T-helper 17 cell (primary cell): ENCODE results near the gene SUCNR1. TPM values are rescaled to one million over a fixed set of nuclear protein-coding genes. Genes with fewer than 3 reads are reported as not detected.
"Not testable (repeated sequence)": the region's sequence is repeated elsewhere in the genome, so short reads cannot be mapped to it uniquely, and the experiment has no call there.

ENCODE experiments used
- ATAC-seq: fragments of 150-1000 bp; cut with Tn5 transposase; 2 replicates; pipeline ENCODE4 v1.10.0; 2021; ENCODE audit warnings: mild to moderate bottlenecking, moderate library complexity
- DNase-seq, 3 donors: peaks; one replicate each; pipeline versions ENCODE4 v3.0.0 to v3.0.0-alpha.2; 2020 to 2021
- H3K9me3 ChIP-seq: one replicate; pipeline ENCODE4 v1.7.0; 2013; ENCODE audit warnings: low read length, mild to moderate bottlenecking; ENCODE audit not compliant: control insufficient read depth, poor library complexity, severe bottlenecking
- H3K27ac Mint-ChIP-seq: one replicate; pipeline ENCODE4 v1.8.0; 2022; ENCODE audit warnings: mild to moderate bottlenecking, moderate library complexity, mixed read lengths
- H3K27me3 Mint-ChIP-seq: one replicate; pipeline ENCODE4 v1.8.0; 2022; ENCODE audit warnings: mixed read lengths
- H3K36me3 Mint-ChIP-seq: one replicate; pipeline ENCODE4 v1.8.0; 2022; ENCODE audit warnings: low read depth, mixed read lengths
- H3K4me1 Mint-ChIP-seq: one replicate; pipeline ENCODE4 v1.8.0; 2022; ENCODE audit warnings: mild to moderate bottlenecking, mixed read lengths
- H3K4me3 Mint-ChIP-seq: one replicate; pipeline ENCODE4 v1.8.0; 2022; ENCODE audit warnings: mild to moderate bottlenecking, moderate library complexity, mixed read lengths
- total RNA-seq, 4 donors: library from RNA in 2 of 4; stranded (reverse) in 2 of 4; gene quantifications; one replicate each; pipeline ENCODE4 v1.2.3 and lab custom pipeline; 2022 to 2026

The SUCNR1 gene
- total RNA-seq, 2 donors from 2014 or later, result 1.6 TPM; not detected in 1

- H3K4me3 Mint-ChIP-seq, result no peak overlapping the region
- H3K27me3 Mint-ChIP-seq, result peaks cover 6% of the 10 kb centered on the region
- no peak overlapping the region for H3K27ac Mint-ChIP-seq
- H3K36me3 Mint-ChIP-seq, result peaks cover 3% of the 10 kb centered on the region
- peaks cover 4% of the 10 kb centered on the region for H3K4me1 Mint-ChIP-seq
- H3K9me3 ChIP-seq, result no peaks in the 10 kb centered on the region
- ATAC-seq (peak; percentile 60), DNase-seq (no peak)
Measured at GRCh38 chr3:151918253-151919029, 45.0 kb downstream of the SUCNR1 start.

- peaks cover 4% of the 10 kb centered on the region for H3K4me1 Mint-ChIP-seq
- H3K27ac Mint-ChIP-seq, result no peak overlapping the region
- peaks cover under 1% of the 10 kb centered on the region for H3K27me3 Mint-ChIP-seq
- peaks cover 3% of the 10 kb centered on the region for H3K36me3 Mint-ChIP-seq
- H3K4me3 Mint-ChIP-seq, result no peak overlapping the region
- DNase-seq, result no peak
- no peaks in the 10 kb centered on the region for H3K9me3 ChIP-seq
- no peak for ATAC-seq
Measured at GRCh38 chr3:151919030-151919328, 45.5 kb downstream of the SUCNR1 start.

GRCh38 chr3:151919446-151919845 lies 46.0 kb downstream of the SUCNR1 start:
- Mint-ChIP-seq H3K27me3 (peaks cover 3% of the 10 kb centered on the region), H3K4me1 (peaks cover 4% of the 10 kb centered on the region), H3K36me3 (peaks cover 3% of the 10 kb centered on the region), H3K27ac (no peak overlapping the region), H3K4me3 (no peak overlapping the region)
- H3K9me3 ChIP-seq, result no peaks in the 10 kb centered on the region
- no peak for DNase-seq
- ATAC-seq, result no peak

GRCh38 chr3:151923901-151924300 lies 50.5 kb downstream of the SUCNR1 start:
- peaks cover 12% of the 10 kb centered on the region for H3K27me3 Mint-ChIP-seq
- peaks cover 3% of the 10 kb centered on the region for H3K36me3 Mint-ChIP-seq
- H3K4me3 Mint-ChIP-seq, result no peak overlapping the region
- ATAC-seq (no peak), DNase-seq (no peak)
- no peaks in the 10 kb centered on the region for H3K9me3 ChIP-seq
- H3K27ac Mint-ChIP-seq, result no peak overlapping the region
- peaks cover 4% of the 10 kb centered on the region for H3K4me1 Mint-ChIP-seq

- Mint-ChIP-seq H3K4me3 (no peak overlapping the region), H3K4me1 (peaks cover 2% of the 10 kb centered on the region), H3K27me3 (peaks cover 19% of the 10 kb centered on the region), H3K27ac (no peak overlapping the region), H3K36me3 (peaks cover 3% of the 10 kb centered on the region)
- ATAC-seq (no peak), DNase-seq (no peak)
- no peaks in the 10 kb centered on the region for H3K9me3 ChIP-seq
Measured at GRCh38 chr3:151924753-151925152, 51.3 kb downstream of the SUCNR1 start.

GRCh38 chr3:151925419-151925818 lies 52.0 kb downstream of the SUCNR1 start:
- H3K4me3 Mint-ChIP-seq, result no peak overlapping the region
- peaks cover 2% of the 10 kb centered on the region for H3K4me1 Mint-ChIP-seq
- H3K27ac Mint-ChIP-seq, result no peak overlapping the region
- peaks cover 3% of the 10 kb centered on the region for H3K36me3 Mint-ChIP-seq
- DNase-seq, result no peak
- no peak for ATAC-seq
- H3K27me3 Mint-ChIP-seq, result peaks cover 19% of the 10 kb centered on the region
- no peaks in the 10 kb centered on the region for H3K9me3 ChIP-seq

- no peak overlapping the region for H3K27ac Mint-ChIP-seq
- H3K4me1 Mint-ChIP-seq, result peaks cover 1% of the 10 kb centered on the region
- peaks cover 19% of the 10 kb centered on the region for H3K27me3 Mint-ChIP-seq
- DNase-seq (no peak), ATAC-seq (no peak)
- no peaks in the 10 kb centered on the region for H3K9me3 ChIP-seq
- peaks cover 3% of the 10 kb centered on the region for H3K36me3 Mint-ChIP-seq
- H3K4me3 Mint-ChIP-seq, result no peak overlapping the region
Measured at GRCh38 chr3:151925876-151926275, 52.4 kb downstream of the SUCNR1 start.

- Mint-ChIP-seq H3K27me3 (peaks cover 19% of the 10 kb centered on the region), H3K36me3 (peaks cover under 1% of the 10 kb centered on the region), H3K4me3 (no peak overlapping the region), H3K27ac (no peak overlapping the region), H3K4me1 (no peaks in the 10 kb centered on the region)
- no peaks in the 10 kb centered on the region for H3K9me3 ChIP-seq
- DNase-seq (no peak), ATAC-seq (no peak)
Measured at GRCh38 chr3:151926956-151927355, 53.5 kb downstream of the SUCNR1 start.

GRCh38 chr3:151927915-151928525 lies 54.6 kb downstream of the SUCNR1 start:
- ATAC-seq, H3K4me3 Mint-ChIP-seq, H3K27ac Mint-ChIP-seq, DNase-seq, H3K36me3 Mint-ChIP-seq, H3K4me1 Mint-ChIP-seq, H3K9me3 ChIP-seq: not testable (repeated sequence)
- H3K27me3 Mint-ChIP-seq, result peaks cover 19% of the 10 kb centered on the region

GRCh38 chr3:151931171-151931570 lies 57.7 kb downstream of the SUCNR1 start:
- H3K27me3 Mint-ChIP-seq, result peaks cover 14% of the 10 kb centered on the region
- ATAC-seq (no peak), DNase-seq (no peak)
- H3K4me1 Mint-ChIP-seq, result no peaks in the 10 kb centered on the region
- H3K27ac Mint-ChIP-seq, result no peak overlapping the region
- no peaks in the 10 kb centered on the region for H3K9me3 ChIP-seq
- no peak overlapping the region for H3K4me3 Mint-ChIP-seq
- peaks cover 3% of the 10 kb centered on the region for H3K36me3 Mint-ChIP-seq

- Mint-ChIP-seq H3K27me3 (peaks cover 21% of the 10 kb centered on the region), H3K4me1 (no peaks in the 10 kb centered on the region), H3K4me3 (no peak overlapping the region), H3K36me3 (peaks cover 3% of the 10 kb centered on the region), H3K27ac (no peak overlapping the region)
- H3K9me3 ChIP-seq, result no peaks in the 10 kb centered on the region
- no peak for ATAC-seq
- DNase-seq, result no peak
Measured at GRCh38 chr3:151933234-151933853, 59.9 kb downstream of the SUCNR1 start.
